ENCODE data around the gene CEACAM20.

CEACAM20 gene

GRCh38 chr19:44512326-44513298 lies 16.9 kb downstream of the CEACAM20 start:
- H3K18ac ChIP-seq (ENCODE audit: low read length) = no peak overlapping the region
- H2BK12ac ChIP-seq (ENCODE audit: low read length) = no peak overlapping the region
- no peak overlapping the region for H3K27ac ChIP-seq (ENCODE audit: low read depth, low read length)
- H2BK120ac ChIP-seq (ENCODE audit: insufficient read depth, low read length, poor library complexity) = no peak overlapping the region
- no peaks in the 10 kb centered on the region for H3K36me3 ChIP-seq (ENCODE audit: control insufficient read depth in 1 of 2, insufficient read depth in 2 of 2, low read length in 2 of 2)
- H3K4me3 ChIP-seq (ENCODE audit: low read depth, low read length) = no peak overlapping the region
- no peaks in the 10 kb centered on the region for H3K79me2 ChIP-seq (ENCODE audit: control insufficient read depth, insufficient read depth, low read length, poor library complexity)
- H2AFZ ChIP-seq (ENCODE audit: insufficient read depth, low read length, poor library complexity) = no peak overlapping the region
- no CpG with 5 or more reads among the region's 12 CpGs for WGBS (ENCODE audit: extremely low coverage, insufficient coverage, insufficient read length)
- no peak overlapping the region for H2AK5ac ChIP-seq (ENCODE audit: low read length)
- H4K8ac ChIP-seq (ENCODE audit: low read depth, low read length) = no peak overlapping the region
- no peak overlapping the region for H3K9ac ChIP-seq (ENCODE audit: low read length)
- no peak overlapping the region for H3K23ac ChIP-seq (ENCODE audit: low read length)
- DNase-seq = peak; percentile 43 to 84
- H3K4ac ChIP-seq (ENCODE audit: low read depth, low read length) = no peak overlapping the region
- no peak overlapping the region for H4K12ac ChIP-seq (ENCODE audit: low read depth, low read length)
- peaks cover 10% of the 10 kb centered on the region for H3K9me3 ChIP-seq (ENCODE audit: insufficient read depth, low read depth, low read length)
- no peaks in the 10 kb centered on the region for H3K4me1 ChIP-seq (ENCODE audit: control insufficient read depth in 1 of 2, insufficient read depth in 2 of 2, low read length in 2 of 2)
- H3K79me1 ChIP-seq (ENCODE audit: low read length) = no peaks in the 10 kb centered on the region
- no peak overlapping the region for H3K4me2 ChIP-seq (ENCODE audit: low read length)
- no peaks in the 10 kb centered on the region for H3K27me3 ChIP-seq (ENCODE audit: insufficient read depth, low read length)
- H4K91ac ChIP-seq (ENCODE audit: low read depth, low read length) = no peak overlapping the region
- H3K14ac ChIP-seq (ENCODE audit: low read length) = no peak overlapping the region
- H2BK5ac ChIP-seq (ENCODE audit: low read depth, low read length, poor library complexity) = no peak overlapping the region

GRCh38 chr19:44509478-44509877 lies 20.0 kb downstream of the CEACAM20 start:
- Histone ChIP-seq H2BK5ac (ENCODE audit: low read depth, low read length, poor library complexity) (no peak overlapping the region), H3K23ac (ENCODE audit: low read length) (no peak overlapping the region), H4K91ac (ENCODE audit: low read depth, low read length) (no peak overlapping the region), H4K12ac (ENCODE audit: low read depth, low read length) (no peak overlapping the region), H2BK12ac (ENCODE audit: low read length) (no peak overlapping the region), H3K79me1 (ENCODE audit: low read length) (no peaks in the 10 kb centered on the region), H4K8ac (ENCODE audit: low read depth, low read length) (no peak overlapping the region), H3K14ac (ENCODE audit: low read length) (no peak overlapping the region), H3K9ac (ENCODE audit: low read length) (no peak overlapping the region), H3K27ac (ENCODE audit: low read depth, low read length) (no peak overlapping the region), H3K79me2 (ENCODE audit: control insufficient read depth, insufficient read depth, low read length, poor library complexity) (no peaks in the 10 kb centered on the region), H3K27me3 (ENCODE audit: insufficient read depth, low read length) (no peaks in the 10 kb centered on the region), H3K4me1 (ENCODE audit: control insufficient read depth in 1 of 2, insufficient read depth in 2 of 2, low read length in 2 of 2) (no peaks in the 10 kb centered on the region), H3K18ac (ENCODE audit: low read length) (no peak overlapping the region), H2AFZ (ENCODE audit: insufficient read depth, low read length, poor library complexity) (no peak overlapping the region), H3K9me3 (ENCODE audit: insufficient read depth, low read depth, low read length) (peaks cover 5% of the 10 kb centered on the region), H3K4me3 (ENCODE audit: low read depth, low read length) (no peak overlapping the region), H3K4me2 (ENCODE audit: low read length) (no peak overlapping the region), H3K4ac (ENCODE audit: low read depth, low read length) (no peak overlapping the region), H2BK120ac (ENCODE audit: insufficient read depth, low read length, poor library complexity) (no peak overlapping the region), H3K36me3 (ENCODE audit: control insufficient read depth in 1 of 2, insufficient read depth in 2 of 2, low read length in 2 of 2) (no peaks in the 10 kb centered on the region), H2AK5ac (ENCODE audit: low read length) (no peak overlapping the region)
- no peak for DNase-seq

GRCh38 chr19:44499962-44500949 lies 29.2 kb downstream of the CEACAM20 start, which contains the start of gene ZNF180:
Gene ZNF180 (minus strand): TSS chr19:44500522. CDS start chr19:44497334, 3,188 bp downstream.
- Histone ChIP-seq H3K9ac (ENCODE audit: low read length) (peak within 1 kb of the TSS; percentile 99), H2AK5ac (ENCODE audit: low read length) (peak within 1 kb of the TSS; percentile 19), H3K4me3 (ENCODE audit: low read depth, low read length) (peak within 1 kb of the TSS; percentile 95), H3K27ac (ENCODE audit: low read depth, low read length) (peak within 1 kb of the TSS; percentile 53), H3K18ac (ENCODE audit: low read length) (peak within 1 kb of the TSS; percentile 85), H3K79me1 (ENCODE audit: low read length) (peaks cover 5% of the 10 kb centered on the region), H3K23ac (ENCODE audit: low read length) (no peak within 1 kb of the TSS), H2BK120ac (ENCODE audit: insufficient read depth, low read length, poor library complexity) (peak within 1 kb of the TSS; percentile 67), H4K8ac (ENCODE audit: low read depth, low read length) (peak within 1 kb of the TSS; percentile 99), H3K4me1 (ENCODE audit: control insufficient read depth in 1 of 2, insufficient read depth in 2 of 2, low read length in 2 of 2) (peaks cover 9 to 11% of the 10 kb centered on the region in 2 experiments), H3K9me3 (ENCODE audit: insufficient read depth, low read depth, low read length) (peaks cover 9% of the 10 kb centered on the region), H2BK5ac (ENCODE audit: low read depth, low read length, poor library complexity) (peak within 1 kb of the TSS; percentile 53), H3K27me3 (ENCODE audit: insufficient read depth, low read length) (no peaks in the 10 kb centered on the region), H2AFZ (ENCODE audit: insufficient read depth, low read length, poor library complexity) (peak within 1 kb of the TSS; percentile 97), H4K91ac (ENCODE audit: low read depth, low read length) (peak within 1 kb of the TSS; percentile 91), H3K4me2 (ENCODE audit: low read length) (peak within 1 kb of the TSS; percentile 86), H3K36me3 (ENCODE audit: control insufficient read depth in 1 of 2, insufficient read depth in 2 of 2, low read length in 2 of 2) (peaks cover 13 to 16% of the 10 kb centered on the region in 2 experiments), H3K4ac (ENCODE audit: low read depth, low read length) (peak within 1 kb of the TSS; percentile 65), H3K79me2 (ENCODE audit: control insufficient read depth, insufficient read depth, low read length, poor library complexity) (peaks cover 6% of the 10 kb centered on the region), H2BK12ac (ENCODE audit: low read length) (no peak within 1 kb of the TSS), H4K12ac (ENCODE audit: low read depth, low read length) (peak within 1 kb of the TSS; percentile 92), H3K14ac (ENCODE audit: low read length) (peak within 1 kb of the TSS; percentile 86)
- no CpG with 5 or more reads among the region's 78 CpGs for WGBS (ENCODE audit: extremely low coverage, insufficient coverage, insufficient read length)
- DNase-seq = peak; percentile 95 to 98

- Histone ChIP-seq H3K27me3 (ENCODE audit: insufficient read depth, low read length) (no peaks in the 10 kb centered on the region), H2BK5ac (ENCODE audit: low read depth, low read length, poor library complexity) (no peak overlapping the region), H3K4me2 (ENCODE audit: low read length) (peak overlapping the region; percentile 86), H3K4me3 (ENCODE audit: low read depth, low read length) (peak overlapping the region; percentile 95), H3K79me1 (ENCODE audit: low read length) (peaks cover 5% of the 10 kb centered on the region), H4K91ac (ENCODE audit: low read depth, low read length) (no peak overlapping the region), H3K36me3 (ENCODE audit: control insufficient read depth in 1 of 2, insufficient read depth in 2 of 2, low read length in 2 of 2) (peaks cover 18 to 22% of the 10 kb centered on the region in 2 experiments), H2AK5ac (ENCODE audit: low read length) (no peak overlapping the region), H3K23ac (ENCODE audit: low read length) (no peak overlapping the region), H3K14ac (ENCODE audit: low read length) (no peak overlapping the region), H3K27ac (ENCODE audit: low read depth, low read length) (no peak overlapping the region), H2BK12ac (ENCODE audit: low read length) (no peak overlapping the region), H2BK120ac (ENCODE audit: insufficient read depth, low read length, poor library complexity) (no peak overlapping the region), H3K9ac (ENCODE audit: low read length) (peak overlapping the region; percentile 99), H3K9me3 (ENCODE audit: insufficient read depth, low read depth, low read length) (peaks cover 15% of the 10 kb centered on the region), H4K8ac (ENCODE audit: low read depth, low read length) (no peak overlapping the region), H3K18ac (ENCODE audit: low read length) (no peak overlapping the region), H2AFZ (ENCODE audit: insufficient read depth, low read length, poor library complexity) (no peak overlapping the region), H3K4me1 (ENCODE audit: control insufficient read depth in 1 of 2, insufficient read depth in 2 of 2, low read length in 2 of 2) (peaks cover 9 to 11% of the 10 kb centered on the region in 2 experiments), H4K12ac (ENCODE audit: low read depth, low read length) (no peak overlapping the region), H3K79me2 (ENCODE audit: control insufficient read depth, insufficient read depth, low read length, poor library complexity) (peaks cover 6% of the 10 kb centered on the region), H3K4ac (ENCODE audit: low read depth, low read length) (peak overlapping the region; percentile 46)
- DNase-seq = no peak
- no CpG with 5 or more reads among the region's 6 CpGs for WGBS (ENCODE audit: extremely low coverage, insufficient coverage, insufficient read length)
Measured at GRCh38 chr19:44499559-44499958, 29.9 kb downstream of the CEACAM20 start.
